HPDE6-E6E7 (cell line): ENCODE measurements around the gene CHD2.
A peak's percentile ranks its signal among the peaks of the same experiment; 100 is the strongest.
"Not testable (repeated sequence)": the region's sequence is repeated elsewhere in the genome, so short reads cannot be mapped to it uniquely, and the experiment has no call there.

ENCODE experiments used
- DNase-seq: peaks from one replicate; pipeline ENCODE4 v3.0.0; 2011; ENCODE audit warnings: missing footprints; ENCODE audit errors: extremely low spot score

The CHD2 gene

GRCh38 chr15:92899948-92900730 lies at the start of gene CHD2:
Gene CHD2, plus strand, starts transcription at chr15:92900324. Its CDS starts 914 bp downstream, at chr15:92901238.
- peak; percentile 81 for DNase-seq

- no peak for DNase-seq
Observed at GRCh38 chr15:92853222-92853621, 46.9 kb upstream of the CHD2 start.

GRCh38 chr15:92861742-92862141 lies 38.4 kb upstream of the CHD2 start:
- no peak for DNase-seq

GRCh38 chr15:92864127-92864814 lies 35.9 kb upstream of the CHD2 start:
- no peak for DNase-seq

GRCh38 chr15:92869263-92869940 lies 30.7 kb upstream of the CHD2 start:
- DNase-seq, result no peak

- no peak for DNase-seq
Observed at GRCh38 chr15:92870010-92870591, 30.0 kb upstream of the CHD2 start.

GRCh38 chr15:92872967-92873366 lies 27.2 kb upstream of the CHD2 start:
- DNase-seq, result not testable (repeated sequence)

- DNase-seq, result no peak
Observed at GRCh38 chr15:92877000-92877399, 23.1 kb upstream of the CHD2 start.

GRCh38 chr15:92877416-92877815 lies 22.7 kb upstream of the CHD2 start:
- DNase-seq, result no peak

- no peak for DNase-seq
Observed at GRCh38 chr15:92878593-92879053, 21.5 kb upstream of the CHD2 start.

GRCh38 chr15:92879949-92880725 lies 20.0 kb upstream of the CHD2 start:
- DNase-seq, result no peak

GRCh38 chr15:92880796-92881195 lies 19.3 kb upstream of the CHD2 start:
- no peak for DNase-seq

- DNase-seq, result no peak
Observed at GRCh38 chr15:92881211-92881754, 18.8 kb upstream of the CHD2 start.

- peak; percentile 99 for DNase-seq
Observed at GRCh38 chr15:92881802-92882696, 18.1 kb upstream of the CHD2 start.

GRCh38 chr15:92882697-92883162 lies 17.4 kb upstream of the CHD2 start:
- DNase-seq, result no peak

GRCh38 chr15:92883163-92883875 lies 16.8 kb upstream of the CHD2 start:
- DNase-seq, result no peak

GRCh38 chr15:92883876-92884435 lies 16.2 kb upstream of the CHD2 start:
- DNase-seq, result no peak

- DNase-seq, result no peak
Observed at GRCh38 chr15:92884436-92885223, 15.5 kb upstream of the CHD2 start.
